Activated T-cell treated with anti-CD3 and anti-CD28 coated beads, Interleukin-2, amount 50 U/mL, for 1 hour (primary cell): Measurements from ENCODE around the gene USP37.

Experiments used
- DNase-seq: peaks from one replicate; pipeline ENCODE4 v3.0.0-alpha.2; 2020

USP37 gene

DNA sequence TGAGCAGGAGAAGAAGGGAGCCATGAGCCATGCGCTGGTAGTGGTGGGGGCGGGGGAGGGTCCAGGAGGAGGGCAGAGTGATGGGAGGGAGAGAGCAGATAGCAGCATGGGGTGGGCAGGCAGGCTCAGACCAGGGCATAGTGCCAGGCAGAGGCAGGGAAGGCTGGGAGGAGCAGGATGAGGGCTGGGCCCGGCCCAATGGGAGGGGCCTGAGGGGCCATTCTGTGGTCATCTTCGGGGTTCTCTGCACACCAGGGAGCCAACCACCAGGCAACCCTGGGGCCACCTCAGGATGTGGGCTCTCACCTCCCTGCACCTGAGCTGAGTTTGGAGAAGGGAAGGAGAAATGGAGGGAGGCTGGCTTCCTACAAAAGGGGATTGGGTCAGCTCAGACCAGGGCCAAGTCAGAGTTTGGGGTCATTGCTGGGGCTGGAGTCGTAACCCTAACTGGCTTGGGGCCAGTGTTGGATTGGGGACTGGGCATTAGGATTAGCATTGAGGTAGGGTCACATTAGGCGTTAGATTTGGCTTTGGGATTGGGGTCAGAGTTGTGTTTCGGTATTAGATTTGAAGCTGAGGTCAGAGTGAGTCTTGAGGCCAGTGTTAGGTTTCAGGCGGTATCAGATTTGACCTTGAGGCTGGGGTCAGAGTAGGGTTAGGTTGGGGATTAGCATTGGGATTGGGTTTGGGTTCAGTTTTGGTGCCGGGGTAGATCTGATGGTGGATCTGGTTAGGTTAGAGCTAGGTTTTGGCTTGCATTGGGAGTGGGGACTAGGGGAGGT lies 138.0 kb downstream of the USP37 start:
- DNase-seq: no peak

DNA sequence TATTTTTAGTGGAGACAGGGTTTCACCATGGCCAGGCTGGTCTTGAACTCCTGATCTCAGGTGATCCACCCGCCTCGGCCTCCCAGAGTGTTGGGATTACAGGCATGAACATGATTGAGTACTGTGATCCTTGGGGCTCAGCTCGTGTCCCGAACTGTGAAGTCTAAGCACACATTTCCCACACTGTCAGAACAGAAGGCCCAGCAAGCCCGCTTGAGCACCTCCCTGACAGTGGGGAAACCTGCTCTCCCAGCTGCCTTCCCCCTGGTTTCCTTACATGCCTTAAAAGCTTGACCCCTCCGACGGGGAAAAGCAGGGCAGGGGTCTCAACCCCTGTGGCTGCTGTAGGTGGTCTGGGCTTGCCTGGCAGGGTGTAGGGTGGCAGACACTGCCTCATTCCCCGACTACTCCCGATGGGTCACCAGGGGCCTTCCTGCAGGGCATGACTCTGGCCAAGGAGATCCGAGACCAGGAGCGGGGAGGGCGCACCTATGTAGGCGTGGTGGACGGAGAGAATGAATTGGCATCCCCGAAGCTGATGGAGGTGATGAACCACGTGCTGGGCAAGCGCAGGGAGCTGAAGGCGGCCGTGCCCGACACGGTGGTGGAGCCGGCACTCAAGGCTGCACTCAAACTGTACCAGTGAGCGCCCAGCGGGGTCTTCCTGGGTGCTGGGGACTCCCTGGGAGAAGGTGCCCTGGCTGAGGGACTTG lies 139.1 kb downstream of the USP37 start:
- no peak for DNase-seq

DNA sequence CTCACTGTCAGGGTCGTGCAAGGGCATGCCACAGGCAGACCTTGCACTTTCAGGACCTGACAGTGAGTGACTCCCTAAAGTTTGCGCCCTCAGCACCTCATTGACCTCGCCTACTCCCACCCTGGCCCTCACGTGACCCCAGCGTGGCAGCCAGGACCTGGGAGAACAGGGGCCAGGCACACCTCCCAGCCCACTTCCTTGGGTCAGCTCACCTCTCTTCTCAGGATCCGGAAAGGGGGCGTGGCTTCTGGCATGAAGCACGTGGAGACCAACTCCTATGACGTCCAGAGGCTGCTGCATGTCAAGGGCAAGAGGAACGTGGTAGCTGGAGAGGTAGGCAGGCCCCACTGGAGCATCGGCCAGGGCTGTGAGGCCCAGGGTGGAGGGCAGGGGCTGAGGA lies 140.4 kb downstream of the USP37 start:
- DNase-seq: no peak

DNA sequence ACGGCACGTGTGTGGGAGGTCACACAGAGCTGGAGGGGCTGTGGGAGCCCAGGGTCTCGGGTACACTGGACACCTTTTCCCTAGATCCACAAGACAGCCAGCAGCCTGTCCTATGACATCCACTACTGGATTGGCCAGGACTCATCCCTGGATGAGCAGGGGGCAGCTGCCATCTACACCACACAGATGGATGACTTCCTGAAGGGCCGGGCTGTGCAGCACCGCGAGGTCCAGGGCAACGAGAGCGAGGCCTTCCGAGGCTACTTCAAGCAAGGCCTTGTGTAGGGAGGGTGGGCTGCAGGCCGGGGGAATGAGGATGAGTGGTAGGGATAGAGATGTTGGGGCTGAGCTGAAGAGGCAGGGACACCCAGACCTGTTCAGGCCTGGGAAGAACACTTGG lies 142.6 kb downstream of the USP37 start:
- no peak for DNase-seq

DNA sequence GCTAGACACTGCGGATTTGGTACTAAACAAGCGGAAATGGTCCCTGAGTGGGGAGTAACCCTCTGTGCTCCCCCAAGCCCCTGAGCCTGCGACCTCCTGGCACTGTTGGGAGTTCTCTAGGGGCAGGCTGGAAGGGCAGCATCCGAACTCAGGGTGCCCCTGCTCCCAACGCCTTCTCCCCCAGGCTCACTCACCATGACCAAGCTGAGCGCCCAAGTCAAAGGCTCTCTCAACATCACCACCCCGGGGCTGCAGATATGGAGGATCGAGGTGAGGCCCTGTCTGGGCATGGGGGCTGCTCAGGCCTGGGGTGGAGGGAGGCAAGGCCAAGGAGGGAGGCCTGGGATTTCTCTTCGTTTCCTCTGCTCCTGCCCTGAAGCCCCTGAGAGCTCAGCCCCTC lies 144.6 kb downstream of the USP37 start:
- DNase-seq: no peak

DNA sequence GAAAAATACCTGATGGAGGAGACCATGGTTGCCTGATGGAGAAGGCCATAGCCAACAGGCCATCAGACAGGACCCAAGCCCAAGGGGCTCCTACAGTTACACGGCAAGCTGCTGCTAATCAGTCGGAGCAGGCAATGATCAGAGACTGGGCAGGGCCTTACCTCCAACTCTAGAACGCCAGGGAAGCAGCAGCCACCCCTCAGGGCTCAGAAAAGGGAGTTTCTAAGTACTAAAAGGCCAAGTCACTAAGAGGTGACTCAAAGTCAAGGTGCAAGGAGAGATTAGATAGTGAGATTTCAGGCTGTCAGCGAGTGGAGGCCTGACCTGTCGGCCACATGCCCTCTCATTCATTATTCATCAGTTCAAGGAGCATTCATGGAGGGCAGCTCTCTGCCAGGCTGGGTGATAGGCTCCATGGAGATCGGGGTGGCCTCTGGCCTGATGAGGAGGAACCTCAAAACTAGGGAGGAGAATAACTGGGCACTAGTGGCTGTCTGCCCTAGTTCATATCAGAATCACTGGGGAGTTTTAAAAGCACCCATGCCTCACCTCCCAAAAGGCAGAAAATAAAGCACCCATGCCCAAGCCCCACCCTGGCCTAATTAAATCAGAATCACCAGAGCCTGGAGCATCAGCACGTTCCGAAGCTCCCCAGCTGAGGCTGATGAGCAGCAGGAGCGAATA lies 145.6 kb downstream of the USP37 start:
- DNase-seq: no peak

DNA sequence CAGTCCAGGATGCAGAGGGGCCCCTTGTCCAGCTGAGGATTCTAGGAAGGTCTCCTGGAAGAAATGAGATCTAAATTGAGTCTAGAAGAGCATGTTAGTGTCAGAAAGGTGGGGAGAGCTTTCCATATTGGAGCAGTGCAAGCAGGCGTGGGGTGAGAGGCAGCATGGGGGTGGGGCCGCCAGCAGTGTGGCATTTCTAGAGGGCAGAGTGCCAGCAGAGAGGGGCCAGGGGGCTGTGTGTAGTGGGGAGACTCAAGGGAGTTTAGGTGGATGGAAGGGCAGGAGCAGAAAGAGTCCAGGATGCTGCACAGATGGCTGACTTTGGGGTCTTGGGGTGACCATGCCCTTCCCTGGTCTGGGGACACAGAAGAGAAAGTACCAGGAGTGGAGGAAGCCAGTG lies 147.1 kb downstream of the USP37 start:
- no peak for DNase-seq

DNA sequence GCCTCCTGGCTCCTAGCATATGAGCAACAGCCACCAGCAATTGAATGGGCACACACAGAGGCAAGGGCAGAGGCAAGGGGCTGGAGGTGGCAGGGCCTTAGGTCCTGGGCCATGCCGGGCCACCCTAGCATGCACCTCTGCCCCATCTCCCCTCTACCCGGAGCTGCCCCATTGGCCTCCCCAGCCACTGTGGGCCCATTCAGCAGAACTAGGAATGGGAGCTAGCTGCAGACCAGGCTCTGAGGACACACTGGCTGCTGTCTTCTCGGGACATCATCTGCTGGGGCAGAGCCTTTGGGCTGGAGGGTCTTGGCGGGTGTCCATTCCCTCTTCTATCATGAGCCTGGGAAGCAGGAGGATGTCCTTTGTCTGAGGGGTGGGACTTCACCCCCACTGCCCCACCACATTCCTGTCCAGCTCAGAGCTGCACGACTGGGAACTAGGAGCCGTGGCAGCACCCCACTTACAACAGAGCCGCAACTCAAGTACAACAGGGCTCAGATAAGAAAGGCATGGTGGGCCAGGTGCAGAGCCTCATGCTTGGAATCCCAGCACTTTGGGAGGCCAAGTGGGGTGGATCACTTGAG lies 148.4 kb downstream of the USP37 start:
- DNase-seq: no peak

DNA sequence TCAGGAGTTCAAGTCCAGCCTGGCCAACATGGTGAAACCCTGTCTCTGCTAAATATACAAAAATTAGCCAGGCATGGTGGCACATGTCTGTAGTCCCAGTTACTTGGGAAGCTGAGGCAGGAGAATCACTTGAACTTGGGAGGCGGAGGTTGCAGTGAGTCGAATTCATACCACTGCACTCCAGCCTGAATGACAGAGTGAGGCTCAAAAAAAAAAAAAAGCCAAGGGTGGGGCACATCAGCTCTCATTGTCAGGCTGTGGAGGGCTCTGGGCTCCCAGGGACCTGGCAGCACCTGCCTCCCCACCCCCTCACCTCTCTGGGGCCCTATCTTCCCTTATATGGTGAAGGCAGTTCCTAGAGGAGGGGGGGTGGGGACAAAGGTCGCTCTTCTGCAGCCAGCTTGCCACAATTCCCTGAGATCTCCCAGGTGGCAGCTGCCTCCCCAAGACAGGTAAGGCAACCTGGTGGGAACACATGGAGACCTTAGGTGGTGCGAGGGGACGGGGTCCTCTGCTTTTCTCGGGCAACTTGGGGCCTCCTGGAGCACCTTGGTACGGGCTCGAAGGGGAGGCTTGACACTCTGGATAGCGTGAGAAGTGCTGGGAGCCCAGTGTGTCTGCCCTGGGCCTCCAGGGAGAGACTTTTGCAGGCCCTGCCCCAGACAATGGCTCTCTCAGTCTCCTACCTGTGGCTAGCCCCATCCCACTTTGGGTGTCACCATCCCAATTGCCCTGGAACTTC lies 149.3 kb downstream of the USP37 start, which contains the start of gene VIL1:
Gene VIL1 (plus strand): TSS at position 407 of the 742 bp plus-strand sequence. CDS start 4,656 bp downstream, outside the sequence.
- no peak for DNase-seq

DNA sequence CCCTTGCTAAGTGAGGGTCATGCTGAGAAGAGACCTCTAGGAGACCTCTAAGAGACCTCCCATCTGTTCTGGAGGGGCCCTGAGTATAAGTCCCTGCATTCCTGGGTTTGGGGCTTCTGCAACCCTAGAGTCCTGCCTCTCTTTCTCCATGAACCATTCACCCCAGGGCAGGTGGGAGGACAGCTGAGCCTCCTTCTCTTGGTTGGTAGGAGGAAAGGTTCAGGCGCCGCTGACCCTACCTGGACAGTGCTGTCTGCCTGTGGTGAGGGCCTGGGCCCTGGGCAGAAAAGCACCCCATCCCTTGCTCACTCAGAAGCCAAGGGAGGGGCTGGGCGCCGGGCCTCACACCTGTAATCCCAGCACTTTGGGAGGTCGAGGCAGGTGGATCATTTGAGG lies 149.8 kb downstream of the USP37 start:
- DNase-seq: no peak

DNA sequence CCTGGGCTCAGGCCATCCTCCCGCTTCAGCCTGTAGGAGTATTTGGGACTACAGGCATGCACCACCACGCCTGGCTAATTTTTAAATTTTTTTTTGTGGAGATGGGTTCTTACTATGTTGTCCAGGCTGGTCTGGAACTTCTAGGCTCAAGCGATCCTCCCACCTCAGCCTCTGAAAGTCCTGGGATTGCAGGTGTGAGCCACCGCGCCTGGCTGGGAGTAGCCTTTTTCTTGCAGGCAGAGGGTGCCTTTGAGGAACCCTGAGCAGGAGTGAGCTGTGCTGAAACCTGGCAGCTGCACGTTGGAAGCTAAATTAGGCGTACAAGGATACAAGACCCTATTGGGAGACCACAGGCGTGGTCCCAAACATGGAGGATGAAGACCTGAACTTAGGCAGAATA lies 160.4 kb downstream of the USP37 start:
- DNase-seq: no peak

DNA sequence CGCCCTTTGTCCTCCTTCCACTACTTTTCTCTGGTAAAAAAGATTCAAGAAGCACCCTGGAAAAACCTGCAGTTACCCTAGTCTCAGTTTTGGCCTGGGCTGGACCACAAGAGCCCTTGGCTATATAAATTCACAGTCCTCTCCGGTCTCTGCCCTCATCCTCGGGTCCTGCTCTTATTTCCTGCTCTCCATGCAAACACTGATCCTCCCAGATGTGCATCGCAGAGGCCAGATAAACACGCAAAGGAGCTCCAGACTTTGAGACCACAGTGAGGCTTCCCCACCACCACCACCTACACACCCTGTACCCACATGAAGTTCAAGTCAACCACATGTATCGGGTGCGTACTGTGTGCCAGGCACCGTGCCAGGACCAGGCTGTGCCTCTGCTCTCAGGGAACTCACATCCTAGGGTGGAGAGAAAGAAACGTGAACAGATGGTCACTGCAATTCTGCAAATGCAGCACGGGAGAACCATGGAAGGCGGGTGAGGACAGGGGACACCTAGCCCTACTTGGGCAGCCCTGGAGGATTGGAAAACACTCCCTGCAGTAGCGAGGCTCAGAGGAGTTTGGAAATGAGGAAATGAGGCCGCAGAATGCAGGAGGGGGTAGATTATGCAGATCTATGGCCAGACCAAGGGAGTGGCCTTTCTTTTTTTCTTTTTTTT lies 161.1 kb downstream of the USP37 start:
- DNase-seq: peak; percentile 72

DNA sequence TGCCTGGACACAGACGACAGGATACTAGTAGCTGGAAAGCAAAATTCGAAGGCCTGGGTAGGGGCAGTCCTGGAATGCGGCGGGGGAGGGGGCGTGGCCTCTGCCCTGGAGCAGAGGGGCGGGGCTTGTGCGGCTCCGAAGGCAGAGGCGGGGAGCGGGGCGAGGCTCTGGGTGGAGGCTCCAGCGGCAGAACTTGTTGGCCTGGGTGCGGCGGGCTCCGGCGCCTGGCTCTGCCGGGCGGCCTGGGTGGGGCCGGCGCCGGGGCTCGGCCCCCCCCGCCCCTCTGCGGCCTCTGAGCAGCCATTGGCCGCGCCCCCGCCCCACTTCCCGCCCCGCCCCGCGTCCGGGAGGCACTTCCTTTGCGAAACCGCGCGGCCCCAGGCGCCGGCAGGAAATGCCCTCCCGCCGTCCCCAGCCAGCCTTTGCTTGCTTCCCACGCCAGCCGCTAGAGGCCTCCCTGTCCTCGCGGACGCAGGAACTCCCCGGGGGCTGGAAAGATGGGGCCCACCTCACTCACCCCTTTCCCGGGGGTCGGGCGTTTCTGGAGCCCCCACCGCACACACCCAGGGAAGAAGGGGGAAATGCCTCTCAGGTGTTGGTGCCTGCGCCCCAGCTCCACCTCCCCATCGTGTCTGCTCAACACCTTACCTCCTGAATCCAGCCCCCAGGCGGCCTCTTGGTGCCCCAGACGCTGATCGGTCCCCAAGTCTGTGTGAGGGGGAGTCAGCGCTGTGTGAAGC lies 161.8 kb downstream of the USP37 start:
- peak; percentile 92 for DNase-seq

DNA sequence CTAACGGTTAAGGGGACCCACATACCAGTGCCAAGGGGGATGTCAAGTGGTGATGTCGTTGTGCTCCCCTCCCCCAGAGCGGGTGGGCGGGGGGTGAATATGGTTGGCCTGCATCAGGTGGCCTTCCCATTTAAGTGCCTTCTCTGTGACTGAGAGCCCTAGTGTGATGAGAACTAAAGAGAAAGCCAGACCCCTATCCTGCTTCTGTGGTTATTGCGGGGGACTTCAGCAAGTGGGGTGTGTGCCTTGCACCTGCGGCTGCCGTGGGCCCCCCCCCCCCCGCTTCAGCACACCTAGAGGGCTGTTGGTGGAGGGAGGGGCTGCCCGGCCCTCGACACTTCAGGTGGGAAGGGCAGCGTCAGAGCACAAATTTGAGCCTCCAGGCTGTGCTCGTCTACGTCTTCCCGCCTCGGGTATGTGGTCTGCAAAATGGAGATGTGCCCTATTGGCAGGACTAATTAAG lies 162.4 kb downstream of the USP37 start:
- peak; percentile 45 for DNase-seq

DNA sequence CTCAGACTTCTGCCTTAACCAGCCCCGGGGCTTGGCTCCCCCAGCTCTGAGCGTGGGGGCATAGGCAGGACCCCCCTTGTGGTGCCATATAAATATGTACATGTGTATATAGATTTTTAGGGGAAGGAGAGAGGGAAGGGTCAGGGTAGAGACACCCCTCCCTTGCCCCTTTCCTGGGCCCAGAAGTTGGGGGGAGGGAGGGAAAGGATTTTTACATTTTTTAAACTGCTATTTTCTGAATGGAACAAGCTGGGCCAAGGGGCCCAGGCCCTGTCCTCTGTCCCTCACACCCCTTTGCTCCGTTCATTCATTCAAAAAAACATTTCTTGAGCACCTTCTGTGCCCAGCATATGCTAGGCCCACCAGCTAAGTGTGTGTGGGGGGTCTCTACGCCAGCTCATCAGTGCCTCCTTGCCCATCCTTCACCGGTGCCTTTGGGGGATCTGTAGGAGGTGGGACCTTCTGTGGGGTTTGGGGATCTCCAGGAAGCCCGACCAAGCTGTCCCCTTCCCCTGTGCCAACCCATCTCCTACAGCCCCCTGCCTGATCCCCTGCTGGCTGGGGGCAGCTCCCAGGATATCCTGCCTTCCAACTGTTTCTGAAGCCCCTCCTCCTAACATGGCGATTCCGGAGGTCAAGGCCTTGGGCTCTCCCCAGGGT lies 162.9 kb downstream of the USP37 start:
- peak; percentile 30 for DNase-seq

DNA sequence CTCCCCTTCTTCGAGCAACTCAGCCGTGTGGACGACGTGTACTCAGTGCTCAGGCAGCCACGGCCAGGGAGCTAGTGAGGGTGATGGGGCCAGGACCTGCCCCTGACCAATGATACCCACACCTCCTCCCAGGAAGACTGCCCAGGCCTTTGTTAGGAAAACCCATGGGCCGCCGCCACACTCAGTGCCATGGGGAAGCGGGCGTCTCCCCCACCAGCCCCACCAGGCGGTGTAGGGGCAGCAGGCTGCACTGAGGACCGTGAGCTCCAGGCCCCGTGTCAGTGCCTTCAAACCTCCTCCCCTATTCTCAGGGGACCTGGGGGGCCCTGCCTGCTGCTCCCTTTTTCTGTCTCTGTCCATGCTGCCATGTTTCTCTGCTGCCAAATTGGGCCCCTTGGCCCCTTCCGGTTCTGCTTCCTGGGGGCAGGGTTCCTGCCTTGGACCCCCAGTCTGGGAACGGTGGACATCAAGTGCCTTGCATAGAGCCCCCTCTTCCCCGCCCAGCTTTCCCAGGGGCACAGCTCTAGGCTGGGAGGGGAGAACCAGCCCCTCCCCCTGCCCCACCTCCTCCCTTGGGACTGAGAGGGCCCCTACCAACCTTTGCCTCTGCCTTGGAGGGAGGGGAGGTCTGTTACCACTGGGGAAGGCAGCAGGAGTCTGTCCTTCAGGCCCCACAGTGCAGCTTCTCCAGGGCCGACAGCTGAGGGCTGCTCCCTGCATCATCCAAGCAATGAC lies 163.6 kb downstream of the USP37 start:
- no peak for DNase-seq

DNA sequence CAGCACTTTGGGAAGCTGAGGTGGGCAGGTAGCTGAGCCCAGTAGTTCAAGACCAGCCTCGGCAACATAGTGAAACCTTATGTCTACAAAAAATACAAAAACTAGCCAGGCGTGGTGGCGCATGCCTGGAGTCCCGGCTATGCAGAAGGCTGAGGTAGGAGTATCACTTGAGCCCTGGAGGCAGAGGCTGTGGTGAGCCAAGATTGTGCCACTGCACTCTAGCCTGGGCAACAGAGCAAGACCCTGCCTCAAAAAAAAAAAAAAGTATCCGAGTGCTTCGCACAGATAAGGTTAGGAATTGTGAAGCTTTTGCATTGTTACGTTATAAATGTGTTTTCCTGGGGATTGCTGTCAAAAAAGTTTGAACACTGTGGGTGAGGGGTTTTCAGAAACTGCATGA lies 164.3 kb downstream of the USP37 start:
- DNase-seq: no peak

DNA sequence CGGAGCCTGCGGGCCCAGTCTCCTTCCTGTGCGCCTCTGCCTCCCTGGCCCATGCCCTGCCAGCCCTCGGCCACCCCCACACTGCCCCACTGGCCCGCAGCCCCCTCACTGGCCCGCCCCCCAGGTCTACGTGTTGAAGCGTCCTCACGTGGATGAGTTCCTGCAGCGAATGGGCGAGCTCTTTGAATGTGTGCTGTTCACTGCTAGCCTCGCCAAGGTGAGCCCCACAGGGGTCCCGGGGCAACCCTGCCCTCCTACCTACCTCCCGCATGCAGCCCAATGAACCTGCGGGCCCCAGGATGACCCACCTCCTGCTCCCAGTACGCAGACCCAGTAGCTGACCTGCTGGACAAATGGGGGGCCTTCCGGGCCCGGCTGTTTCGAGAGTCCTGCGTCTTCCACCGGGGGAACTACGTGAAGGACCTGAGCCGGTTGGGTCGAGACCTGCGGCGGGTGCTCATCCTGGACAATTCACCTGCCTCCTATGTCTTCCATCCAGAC lies 165.2 kb downstream of the USP37 start:
- no peak for DNase-seq

DNA sequence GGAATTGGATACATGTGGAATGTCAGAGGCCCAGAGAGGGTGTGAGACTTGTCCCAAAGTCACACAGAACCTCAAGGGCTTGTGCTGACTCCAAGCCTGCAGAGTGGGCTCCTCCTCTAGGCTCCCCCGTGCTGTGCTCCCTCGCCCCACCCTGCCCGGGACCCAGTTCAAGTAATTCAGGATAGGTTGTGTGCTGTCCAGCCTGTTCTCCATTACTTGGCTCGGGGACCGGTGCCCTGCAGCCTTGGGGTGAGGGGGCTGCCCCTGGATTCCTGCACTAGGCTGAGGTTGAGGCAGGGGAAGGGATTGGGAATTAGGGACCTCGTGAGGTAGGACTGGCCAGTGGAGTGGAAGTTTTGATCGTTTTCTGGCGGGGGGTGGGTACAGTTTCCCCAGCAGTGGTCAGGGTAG lies 165.7 kb downstream of the USP37 start:
- no peak for DNase-seq

DNA sequence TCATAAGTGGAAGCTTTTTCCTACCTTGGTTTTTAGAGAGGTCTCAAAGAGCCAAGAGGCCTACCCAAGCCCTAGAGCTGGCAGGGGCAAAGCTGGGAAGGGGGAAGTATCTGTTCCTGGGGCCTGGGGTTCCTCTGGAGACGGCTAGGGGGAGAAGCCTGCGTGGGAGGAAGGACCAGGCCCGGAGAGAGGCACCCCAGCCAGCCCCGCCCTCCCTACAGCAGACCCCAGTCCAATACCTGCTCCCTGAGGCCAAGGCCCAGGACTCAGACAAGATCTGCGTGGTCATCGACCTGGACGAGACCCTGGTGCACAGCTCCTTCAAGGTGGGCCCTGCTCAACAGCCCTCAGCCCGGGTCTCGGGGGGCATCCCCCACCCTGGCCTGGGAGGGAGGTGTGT lies 166.3 kb downstream of the USP37 start:
- peak; percentile 26 for DNase-seq
